ENCODE results near the gene ATRN.

The ATRN gene

DNA sequence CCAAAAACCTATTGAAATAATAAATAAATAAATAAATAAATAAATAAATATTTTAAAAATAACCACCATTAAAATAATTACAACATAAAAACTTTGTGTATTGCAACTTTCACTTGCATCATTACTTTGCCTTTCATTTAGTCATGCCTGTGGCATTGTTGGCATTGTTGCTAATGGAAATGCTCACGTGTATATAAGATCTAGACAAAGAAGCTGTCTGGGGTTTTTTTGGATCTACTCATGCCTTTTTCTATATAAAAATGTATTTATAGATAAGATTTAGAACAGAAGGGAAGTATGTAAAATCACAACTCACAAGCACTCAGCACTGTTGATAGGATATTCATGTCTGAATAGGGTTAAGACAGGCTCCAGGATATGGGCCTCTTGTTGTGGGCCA is 164.5 kb downstream of the ATRN start:
- no peaks in the 10 kb centered on the region for H3K4me1 ChIP-seq (ENCODE audit: insufficient read depth, low read length, severe bottlenecking)
- H3K27me3 ChIP-seq (ENCODE audit: insufficient read depth, low read length) = no peaks in the 10 kb centered on the region
- no peaks in the 10 kb centered on the region for H3K36me3 ChIP-seq (ENCODE audit: insufficient read depth, low read length)
- H2AFZ ChIP-seq (ENCODE audit: low read length) = no peak overlapping the region
- no peaks in the 10 kb centered on the region; the same call in 1 of the 2 replicates for H4K20me1 ChIP-seq (ENCODE audit: insufficient read depth, low read length)
- no peak overlapping the region for H3K27ac ChIP-seq (ENCODE audit: low read depth, low read length, poor library complexity, severe bottlenecking)
- H3K9me3 ChIP-seq (ENCODE audit: low read length) = no peaks in the 10 kb centered on the region
- H3K4me3 ChIP-seq (ENCODE audit: low read depth, low read length, poor library complexity, severe bottlenecking) = no peak overlapping the region
- no peaks in the 10 kb centered on the region for H3F3A ChIP-seq (ENCODE audit: insufficient read depth, low read length)
- no peak overlapping the region for H3K9ac ChIP-seq (ENCODE audit: low read length)
- H3K79me2 ChIP-seq (ENCODE audit: insufficient read depth, low read length) = no peaks in the 10 kb centered on the region
- no peak for TF ChIP-seq EZH2 (IDR thresholded peaks at IDR 0.05; ENCODE audit: borderline replicate concordance, low read length)
- TF ChIP-seq, protein P1, sequence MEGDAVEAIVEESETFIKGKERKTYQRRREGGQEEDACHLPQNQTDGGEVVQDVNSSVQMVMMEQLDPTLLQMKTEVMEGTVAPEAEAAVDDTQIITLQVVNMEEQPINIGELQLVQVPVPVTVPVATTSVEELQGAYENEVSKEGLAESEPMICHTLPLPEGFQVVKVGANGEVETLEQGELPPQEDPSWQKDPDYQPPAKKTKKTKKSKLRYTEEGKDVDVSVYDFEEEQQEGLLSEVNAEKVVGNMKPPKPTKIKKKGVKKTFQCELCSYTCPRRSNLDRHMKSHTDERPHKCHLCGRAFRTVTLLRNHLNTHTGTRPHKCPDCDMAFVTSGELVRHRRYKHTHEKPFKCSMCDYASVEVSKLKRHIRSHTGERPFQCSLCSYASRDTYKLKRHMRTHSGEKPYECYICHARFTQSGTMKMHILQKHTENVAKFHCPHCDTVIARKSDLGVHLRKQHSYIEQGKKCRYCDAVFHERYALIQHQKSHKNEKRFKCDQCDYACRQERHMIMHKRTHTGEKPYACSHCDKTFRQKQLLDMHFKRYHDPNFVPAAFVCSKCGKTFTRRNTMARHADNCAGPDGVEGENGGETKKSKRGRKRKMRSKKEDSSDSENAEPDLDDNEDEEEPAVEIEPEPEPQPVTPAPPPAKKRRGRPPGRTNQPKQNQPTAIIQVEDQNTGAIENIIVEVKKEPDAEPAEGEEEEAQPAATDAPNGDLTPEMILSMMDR (IDR thresholded peaks at IDR 0.05; ENCODE audit: low read length) = no peak
- H3K9me2 ChIP-seq (ENCODE audit: low read depth, low read length) = no peaks in the 10 kb centered on the region
- no peak overlapping the region for H3K4me2 ChIP-seq (ENCODE audit: low read length)

DNA sequence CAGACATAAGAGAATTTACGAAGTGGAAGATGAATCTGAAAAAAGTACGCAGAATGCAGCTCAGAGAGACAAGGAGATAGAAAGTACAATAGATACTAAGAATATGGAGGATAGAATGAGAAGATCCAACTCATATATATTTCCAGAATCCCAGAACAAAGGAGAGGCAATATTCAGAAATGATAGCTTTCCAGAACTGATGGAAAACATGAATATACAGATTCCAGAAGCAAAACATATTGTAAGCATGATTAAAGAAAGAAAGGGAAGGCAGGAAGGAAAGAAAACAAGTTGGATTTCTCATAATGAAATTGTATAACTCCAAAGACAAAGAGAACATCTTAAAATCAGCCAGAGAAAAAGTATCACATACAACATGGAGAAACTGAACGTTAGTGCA is 169.4 kb downstream of the ATRN start:
- Histone ChIP-seq H3K9ac (ENCODE audit: low read length) (no peak overlapping the region), H3K4me1 (ENCODE audit: insufficient read depth, low read length, severe bottlenecking) (no peaks in the 10 kb centered on the region), H3K9me2 (ENCODE audit: low read depth, low read length) (no peaks in the 10 kb centered on the region), H3K36me3 (ENCODE audit: insufficient read depth, low read length) (no peaks in the 10 kb centered on the region), H3K4me3 (ENCODE audit: low read depth, low read length, poor library complexity, severe bottlenecking) (no peak overlapping the region), H3K4me2 (ENCODE audit: low read length) (no peak overlapping the region), H3K27me3 (ENCODE audit: insufficient read depth, low read length) (no peaks in the 10 kb centered on the region), H3F3A (ENCODE audit: insufficient read depth, low read length) (no peaks in the 10 kb centered on the region), H2AFZ (ENCODE audit: low read length) (no peak overlapping the region), H3K79me2 (ENCODE audit: insufficient read depth, low read length) (no peaks in the 10 kb centered on the region), H3K27ac (ENCODE audit: low read depth, low read length, poor library complexity, severe bottlenecking) (no peak overlapping the region), H4K20me1 (ENCODE audit: insufficient read depth, low read length) (no peaks in the 10 kb centered on the region; the same call in 1 of the 2 replicates), H3K9me3 (ENCODE audit: low read length) (no peaks in the 10 kb centered on the region)
- TF ChIP-seq EZH2 (IDR thresholded peaks at IDR 0.05; ENCODE audit: borderline replicate concordance, low read length) = no peak
- TF ChIP-seq, protein P1 (IDR thresholded peaks at IDR 0.05; ENCODE audit: low read length) = no peak

DNA sequence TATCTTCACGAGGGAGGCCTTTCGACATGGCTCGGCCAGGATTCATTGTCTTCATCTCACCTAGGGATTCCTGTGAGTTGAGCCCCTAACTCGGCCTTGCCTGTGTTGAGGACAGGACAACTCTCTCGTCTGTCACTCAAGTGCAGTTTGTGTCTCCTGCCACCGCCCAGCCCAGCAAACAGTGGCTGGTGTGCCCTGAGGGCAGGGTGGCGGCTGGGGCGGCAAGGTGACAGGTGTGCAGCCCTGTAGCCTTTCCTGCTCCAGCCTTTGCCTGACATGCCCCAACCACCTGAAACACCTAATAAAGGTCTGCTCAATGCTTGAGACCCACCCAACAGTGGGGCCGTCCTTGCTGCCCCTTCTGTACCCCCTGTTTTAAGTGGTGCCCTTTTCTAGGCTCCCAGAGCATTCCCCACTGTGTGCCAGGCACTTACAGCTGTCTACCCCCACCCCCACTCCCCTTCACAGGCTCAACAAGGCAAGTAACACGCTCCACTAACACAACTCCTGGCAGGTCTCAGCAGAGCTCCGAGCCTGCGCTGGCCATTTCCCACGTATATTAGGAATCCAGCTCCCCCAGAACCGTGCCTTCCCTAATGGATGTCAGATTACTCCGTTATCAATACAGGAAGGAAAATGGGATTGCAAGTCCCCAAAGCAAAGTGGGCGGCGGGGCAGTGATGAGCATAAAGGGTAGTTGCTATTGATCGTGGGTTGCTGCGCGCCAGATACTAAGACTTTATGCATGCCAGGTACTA is 174.7 kb downstream of the ATRN start:
- no peaks in the 10 kb centered on the region for H3F3A ChIP-seq (ENCODE audit: insufficient read depth, low read length)
- H3K79me2 ChIP-seq (ENCODE audit: insufficient read depth, low read length) = no peaks in the 10 kb centered on the region
- H3K9me2 ChIP-seq (ENCODE audit: low read depth, low read length) = no peaks in the 10 kb centered on the region
- H3K4me1 ChIP-seq (ENCODE audit: insufficient read depth, low read length, severe bottlenecking) = no peaks in the 10 kb centered on the region
- H3K27me3 ChIP-seq (ENCODE audit: insufficient read depth, low read length) = no peaks in the 10 kb centered on the region; the same call in 1 of the 2 replicates
- H4K20me1 ChIP-seq (ENCODE audit: insufficient read depth, low read length) = no peaks in the 10 kb centered on the region
- no peak overlapping the region for H3K4me3 ChIP-seq (ENCODE audit: low read depth, low read length, poor library complexity, severe bottlenecking)
- no peaks in the 10 kb centered on the region for H3K36me3 ChIP-seq (ENCODE audit: insufficient read depth, low read length)
- TF ChIP-seq EZH2 (IDR thresholded peaks at IDR 0.05; ENCODE audit: borderline replicate concordance, low read length) = no peak
- TF ChIP-seq, protein P1 (IDR thresholded peaks at IDR 0.05; ENCODE audit: low read length) = no peak
- H3K9ac ChIP-seq (ENCODE audit: low read length) = no peak overlapping the region
- no peak overlapping the region for H3K27ac ChIP-seq (ENCODE audit: low read depth, low read length, poor library complexity, severe bottlenecking)
- no peaks in the 10 kb centered on the region for H3K9me3 ChIP-seq (ENCODE audit: low read length)
- no peak overlapping the region for H3K4me2 ChIP-seq (ENCODE audit: low read length)
- H2AFZ ChIP-seq (ENCODE audit: low read length) = no peak overlapping the region

Measured in OCI-LY1 (cell line).